SHP77 treated with DMSO at 0.1 percent for 48 hours (cell line): Measurements from ENCODE around the gene SAPCD2.

Experiments
- DNase-seq: peaks from one replicate; lab custom pipeline; 2025; lab: John Stamatoyannopoulos, UW

The SAPCD2 gene

DNA sequence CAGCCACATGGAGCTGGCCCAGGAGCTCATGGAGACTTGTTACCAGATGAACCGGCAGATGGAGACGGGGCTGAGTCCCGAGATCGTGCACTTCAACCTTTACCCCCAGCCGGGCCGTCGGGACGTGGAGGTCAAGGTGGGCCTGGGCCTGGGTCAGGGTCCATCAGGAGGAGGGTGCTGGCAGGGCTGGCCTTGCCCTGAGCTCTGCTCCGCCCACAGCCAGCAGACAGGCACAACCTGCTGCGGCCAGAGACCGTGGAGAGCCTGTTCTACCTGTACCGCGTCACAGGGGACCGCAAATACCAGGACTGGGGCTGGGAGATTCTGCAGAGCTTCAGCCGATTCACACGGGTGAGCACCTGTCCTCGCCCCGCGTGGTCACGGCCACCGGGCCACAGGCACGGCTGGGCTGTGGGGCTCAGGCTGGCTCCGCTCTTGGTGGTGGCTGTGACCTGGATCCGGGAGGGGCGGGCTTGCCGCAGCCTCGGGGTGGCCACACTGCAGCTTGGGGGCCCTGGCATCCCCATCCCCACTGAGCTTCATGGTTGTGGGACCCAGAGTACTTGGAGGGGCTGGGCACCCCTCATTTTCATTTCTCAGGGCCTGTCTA, 37.1 kb upstream of the SAPCD2 start:
- no peak for DNase-seq

DNA sequence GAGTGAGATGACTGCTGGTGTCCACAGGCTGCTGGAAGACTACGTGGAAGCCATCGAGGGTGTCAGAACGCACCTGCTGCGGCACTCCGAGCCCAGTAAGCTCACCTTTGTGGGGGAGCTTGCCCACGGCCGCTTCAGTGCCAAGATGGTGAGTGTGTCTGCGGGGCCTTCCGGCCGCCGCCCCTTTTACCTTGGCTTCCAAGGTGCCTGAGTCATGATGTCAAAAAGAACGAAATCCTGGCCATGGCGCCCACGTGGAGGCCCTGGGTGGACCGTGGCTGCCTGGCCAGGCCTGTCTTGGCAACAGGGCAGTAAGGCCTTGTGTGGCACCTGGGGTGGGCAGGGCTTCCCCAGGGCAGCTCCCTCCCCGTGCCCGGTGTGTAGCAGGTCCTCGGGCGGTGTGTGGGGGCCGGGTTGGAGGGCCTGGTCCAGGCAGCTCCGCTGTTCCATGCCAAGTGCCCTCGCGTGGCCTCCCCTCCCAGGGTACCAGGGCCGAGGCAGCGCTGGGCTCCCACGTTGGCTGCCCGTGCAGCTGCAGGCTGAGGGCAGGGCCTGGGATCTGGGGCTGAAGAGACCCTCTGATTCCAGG, 36.4 kb upstream of the SAPCD2 start:
- DNase-seq: no peak

GRCh38 chr9:137105814-137106661, 35.7 kb upstream of the SAPCD2 start:
- DNase-seq: no peak

GRCh38 chr9:137103206-137103999, 33.0 kb upstream of the SAPCD2 start:
- no peak for DNase-seq

GRCh38 chr9:137099231-137099630, 28.9 kb upstream of the SAPCD2 start:
- no peak for DNase-seq

DNA sequence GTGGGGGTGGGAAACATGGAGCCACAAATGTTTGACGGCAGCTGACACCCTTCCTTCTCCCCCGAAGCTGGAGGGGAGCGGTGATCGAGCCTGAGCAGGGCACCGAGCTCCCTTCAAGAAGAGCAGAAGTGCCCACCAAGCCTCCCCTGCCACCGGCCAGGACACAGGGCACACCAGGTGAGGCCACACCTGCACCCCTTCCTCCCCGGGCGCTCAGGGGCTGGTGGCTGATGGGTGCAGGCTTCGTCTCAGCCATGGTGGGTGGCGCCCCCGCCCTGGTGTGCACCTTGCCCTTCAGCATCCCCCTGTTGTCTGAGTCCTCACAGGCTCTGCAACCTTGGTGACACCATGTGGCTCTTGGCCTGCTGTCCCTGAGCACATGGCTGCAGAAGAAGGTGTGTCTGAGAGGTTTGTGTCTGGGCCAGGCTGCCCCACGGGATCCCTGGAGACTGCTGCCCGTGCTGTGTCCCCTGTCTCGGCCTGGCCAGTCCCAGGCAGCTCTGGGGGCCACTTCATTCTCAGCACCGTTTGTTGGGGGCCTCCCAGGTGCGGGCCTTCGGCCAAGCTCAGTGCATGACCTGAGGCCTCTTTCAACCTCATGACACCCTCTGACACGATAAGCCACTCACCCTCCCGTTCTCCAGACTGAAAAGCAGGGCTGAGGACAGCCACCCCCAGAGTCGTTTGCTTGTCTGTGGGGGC, 27.6 kb upstream of the SAPCD2 start:
- DNase-seq: no peak

- DNase-seq: no peak
Measured at GRCh38 chr9:137096785-137097546, 26.6 kb upstream of the SAPCD2 start.

- no peak for DNase-seq
Measured at GRCh38 chr9:137095664-137096517, 25.5 kb upstream of the SAPCD2 start.

GRCh38 chr9:137089232-137089947, 19.0 kb upstream of the SAPCD2 start:
- no peak for DNase-seq

GRCh38 chr9:137088121-137088520, 17.8 kb upstream of the SAPCD2 start:
- no peak for DNase-seq

GRCh38 chr9:137087409-137087925, 17.1 kb upstream of the SAPCD2 start:
- no peak for DNase-seq

GRCh38 chr9:137086531-137087408, 16.4 kb upstream of the SAPCD2 start, which contains the start of gene MAN1B1:
MAN1B1 (plus strand) TSS chr9:137086985; CDS start chr9:137087000, 15 bp downstream.
- peak; percentile 99 for DNase-seq

- no peak for DNase-seq
Measured at GRCh38 chr9:137085920-137086530, 15.7 kb upstream of the SAPCD2 start.

GRCh38 chr9:137084526-137084925, 14.2 kb upstream of the SAPCD2 start:
- DNase-seq: no peak

DNA sequence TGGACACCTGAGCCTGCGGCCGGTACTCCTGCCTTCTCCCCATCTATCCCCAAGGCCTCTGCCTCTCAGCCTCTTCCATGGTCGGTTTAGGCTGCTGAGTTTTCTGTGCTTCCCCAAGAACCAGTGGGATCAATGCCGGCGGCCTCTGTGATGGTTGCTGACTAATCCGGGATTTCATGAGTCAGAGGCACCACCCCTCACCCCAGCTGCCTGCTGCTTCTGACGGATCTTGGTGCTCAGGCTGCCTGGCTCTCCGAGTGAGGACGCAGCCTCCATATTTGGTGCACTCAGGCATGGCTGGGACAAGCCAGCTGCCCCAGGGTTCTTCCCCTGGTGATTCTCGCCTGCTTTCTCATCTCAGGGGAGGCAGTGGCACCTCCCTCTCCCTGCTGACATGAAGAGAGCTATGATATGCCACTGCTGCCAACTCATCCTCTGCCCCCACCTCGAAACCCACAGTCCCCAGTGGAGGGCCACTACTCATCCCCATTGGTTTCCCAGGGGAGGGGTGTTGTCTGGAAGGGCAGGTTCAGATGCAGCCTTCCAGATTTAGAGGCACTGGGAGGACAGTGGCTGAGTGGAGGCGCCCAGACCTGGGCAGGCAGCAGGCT, 13.1 kb upstream of the SAPCD2 start:
- DNase-seq: no peak

GRCh38 chr9:137082925-137083290, 12.6 kb upstream of the SAPCD2 start:
- DNase-seq: no peak
